RPMI7951 (cell line): ENCODE results near the gene MDK. TPM values are rescaled to one million over a fixed set of nuclear protein-coding genes. Genes with fewer than 3 reads are reported as not detected.
A peak's percentile ranks its signal among the peaks of the same experiment; 100 is the strongest.
"Not testable (repeated sequence)": the region's sequence is repeated elsewhere in the genome, so short reads cannot be mapped to it uniquely, and the experiment has no call there.

Source experiments
- DNase-seq: peaks from one replicate; pipeline ENCODE4 v3.0.0-alpha.2; 2012; ENCODE audit warnings: low read depth
- total RNA-seq: library from RNA; depleted of rRNA; stranded (reverse); fragments of >200 nt; shearing (Covaris generic); gene quantifications from 2 replicates; pipeline ENCODE4 v1.2.3, GENCODE V29; 2014

MDK gene
- total RNA-seq, 1 experiment from 2014 or later, result 19.9 TPM

DNA sequence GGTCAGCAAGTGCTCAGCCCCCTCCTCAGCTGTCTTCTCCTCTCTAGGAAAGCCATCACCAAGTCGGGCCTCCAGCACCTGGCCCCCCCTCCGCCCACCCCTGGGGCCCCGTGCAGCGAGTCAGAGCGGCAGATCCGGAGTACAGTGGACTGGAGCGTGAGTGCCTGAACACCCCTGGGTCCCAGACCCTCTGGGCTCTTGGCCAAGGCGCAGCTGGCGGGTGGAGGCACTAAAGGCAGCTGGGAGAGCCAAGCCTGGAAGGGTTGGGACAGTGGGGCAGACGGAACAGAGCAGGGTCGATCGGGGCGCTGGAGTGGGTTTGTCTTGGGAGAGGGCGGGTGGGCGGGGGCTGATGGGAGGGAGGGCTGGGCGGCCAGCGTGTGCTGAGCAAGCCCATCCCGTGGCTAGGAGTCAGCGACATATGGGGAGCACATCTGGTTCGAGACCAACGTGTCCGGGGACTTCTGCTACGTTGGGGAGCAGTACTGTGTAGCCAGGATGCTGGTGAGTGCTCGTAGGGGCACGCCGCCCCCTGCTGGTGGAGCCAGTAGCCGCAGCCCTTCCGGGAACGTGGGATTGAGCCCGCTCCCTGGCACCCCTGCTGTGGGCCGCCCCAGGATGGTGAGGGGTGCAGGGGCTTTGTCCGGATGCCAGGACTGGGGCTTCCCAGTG is 14.1 kb upstream of the MDK start:
- peak; percentile 51 for DNase-seq

DNA sequence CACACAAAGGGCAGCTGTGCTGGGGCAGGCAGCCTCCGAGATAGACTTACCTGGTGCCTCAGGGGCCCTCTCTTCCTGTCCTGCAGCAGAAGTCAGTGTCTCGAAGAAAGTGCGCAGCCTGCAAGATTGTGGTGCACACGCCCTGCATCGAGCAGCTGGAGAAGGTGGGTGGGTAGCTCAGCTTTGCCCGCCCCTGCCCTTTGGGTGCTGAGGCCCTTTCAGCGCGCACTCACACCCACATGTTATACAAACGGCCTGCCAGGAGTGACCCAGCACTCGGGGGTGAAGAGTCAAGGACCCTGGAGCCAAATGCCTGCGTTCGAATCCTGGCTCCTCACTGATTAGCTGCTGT is 13.6 kb upstream of the MDK start:
- no peak for DNase-seq

DNA sequence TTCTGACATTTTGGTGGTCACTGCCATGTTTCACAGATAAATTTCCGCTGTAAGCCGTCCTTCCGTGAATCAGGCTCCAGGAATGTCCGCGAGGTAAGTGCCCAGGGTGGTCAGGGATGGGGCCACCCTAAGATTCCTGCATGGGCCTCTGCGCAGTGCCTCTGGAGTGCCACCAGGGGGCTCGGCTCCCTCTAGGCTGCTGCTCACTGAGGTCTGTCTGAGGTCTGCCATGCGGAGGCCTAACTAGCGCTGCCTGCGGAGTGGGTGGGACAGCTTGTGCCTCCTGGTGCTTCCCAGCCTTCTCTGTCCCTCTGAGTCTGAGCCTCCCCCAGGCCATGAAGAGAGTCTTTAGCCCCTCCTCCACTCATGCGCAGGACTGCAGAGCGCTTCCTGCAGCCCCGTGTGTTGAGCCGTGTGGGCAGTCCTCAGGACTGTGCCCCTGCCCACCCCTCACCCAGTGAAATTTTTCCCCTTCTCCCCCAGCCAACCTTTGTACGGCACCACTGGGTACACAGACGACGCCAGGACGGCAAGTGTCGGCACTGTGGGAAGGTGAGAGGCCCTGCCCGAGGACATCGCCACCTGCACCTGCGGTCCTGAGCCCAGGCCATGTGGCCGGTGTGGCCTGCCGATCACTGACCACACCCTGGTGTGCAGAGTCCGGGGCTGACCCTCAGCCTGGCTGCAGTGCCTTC is 11.9 kb upstream of the MDK start:
- peak; percentile 52 for DNase-seq

DNA sequence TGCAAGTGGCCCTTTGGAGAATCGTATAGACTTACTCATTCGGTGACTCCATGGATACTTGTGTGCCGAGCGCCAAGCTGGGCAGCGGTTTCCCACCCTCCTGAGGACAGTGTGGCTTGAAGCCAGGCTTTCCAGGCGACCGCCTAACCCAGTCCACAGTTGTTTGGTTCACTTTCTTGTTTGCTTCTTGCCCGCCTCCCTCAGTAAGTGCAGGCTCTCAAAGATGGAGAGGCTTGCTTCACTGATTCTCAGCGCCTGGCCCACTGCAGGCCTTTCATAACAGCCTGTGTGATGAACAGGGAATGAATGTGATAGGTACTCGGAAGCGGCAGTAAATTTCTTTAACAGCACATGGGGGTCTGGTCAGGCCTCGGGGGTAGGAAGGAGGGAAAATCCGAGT is 11.2 kb upstream of the MDK start:
- DNase-seq, result no peak

DNA sequence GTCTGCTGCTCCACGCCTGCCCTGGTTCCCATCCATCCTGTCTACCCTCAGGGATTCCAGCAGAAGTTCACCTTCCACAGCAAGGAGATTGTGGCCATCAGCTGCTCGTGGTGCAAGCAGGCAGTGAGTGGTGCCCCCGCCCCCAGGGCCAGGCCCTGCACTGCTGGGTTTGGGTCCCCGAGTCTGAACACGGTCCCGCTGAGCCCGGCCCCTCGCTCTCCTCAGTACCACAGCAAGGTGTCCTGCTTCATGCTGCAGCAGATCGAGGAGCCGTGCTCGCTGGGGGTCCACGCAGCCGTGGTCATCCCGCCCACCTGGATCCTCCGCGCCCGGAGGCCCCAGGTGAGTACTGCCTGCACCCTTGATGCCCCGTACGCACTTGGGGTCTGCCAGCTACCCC is 10.2 kb upstream of the MDK start:
- not testable (repeated sequence) for DNase-seq

DNA sequence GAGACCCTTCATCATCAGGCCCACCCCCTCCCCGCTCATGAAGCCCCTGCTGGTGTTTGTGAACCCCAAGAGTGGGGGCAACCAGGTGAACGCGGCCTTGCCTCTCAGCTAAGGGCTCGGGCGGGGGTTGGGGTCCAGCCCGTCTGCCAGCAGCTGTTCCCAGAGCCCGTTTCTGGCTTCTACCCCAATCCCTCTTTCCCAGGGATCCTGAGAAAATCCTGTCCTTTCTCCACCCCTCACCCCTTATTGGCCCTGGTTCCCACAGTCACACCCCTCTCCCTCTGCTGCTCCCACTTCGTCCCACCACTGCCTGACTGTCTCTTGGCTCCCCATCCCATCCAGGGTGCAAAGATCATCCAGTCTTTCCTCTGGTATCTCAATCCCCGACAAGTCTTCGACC is 9.4 kb upstream of the MDK start:
- DNase-seq, result no peak

DNA sequence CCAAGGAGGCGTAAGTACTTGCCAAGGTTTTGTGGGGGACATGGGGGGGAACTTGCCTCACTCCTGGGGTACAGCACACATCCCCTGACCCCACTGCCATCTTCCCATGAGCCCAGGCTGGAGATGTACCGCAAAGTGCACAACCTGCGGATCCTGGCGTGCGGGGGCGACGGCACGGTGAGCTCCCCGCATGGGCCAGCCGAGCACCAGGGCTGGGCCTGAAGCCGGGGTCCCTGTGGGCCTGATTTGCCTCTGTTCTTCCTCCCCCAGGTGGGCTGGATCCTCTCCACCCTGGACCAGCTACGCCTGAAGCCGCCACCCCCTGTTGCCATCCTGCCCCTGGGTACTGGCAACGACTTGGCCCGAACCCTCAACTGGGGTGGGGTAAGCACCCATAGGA is 9.0 kb upstream of the MDK start:
- not testable (repeated sequence) for DNase-seq

DNA sequence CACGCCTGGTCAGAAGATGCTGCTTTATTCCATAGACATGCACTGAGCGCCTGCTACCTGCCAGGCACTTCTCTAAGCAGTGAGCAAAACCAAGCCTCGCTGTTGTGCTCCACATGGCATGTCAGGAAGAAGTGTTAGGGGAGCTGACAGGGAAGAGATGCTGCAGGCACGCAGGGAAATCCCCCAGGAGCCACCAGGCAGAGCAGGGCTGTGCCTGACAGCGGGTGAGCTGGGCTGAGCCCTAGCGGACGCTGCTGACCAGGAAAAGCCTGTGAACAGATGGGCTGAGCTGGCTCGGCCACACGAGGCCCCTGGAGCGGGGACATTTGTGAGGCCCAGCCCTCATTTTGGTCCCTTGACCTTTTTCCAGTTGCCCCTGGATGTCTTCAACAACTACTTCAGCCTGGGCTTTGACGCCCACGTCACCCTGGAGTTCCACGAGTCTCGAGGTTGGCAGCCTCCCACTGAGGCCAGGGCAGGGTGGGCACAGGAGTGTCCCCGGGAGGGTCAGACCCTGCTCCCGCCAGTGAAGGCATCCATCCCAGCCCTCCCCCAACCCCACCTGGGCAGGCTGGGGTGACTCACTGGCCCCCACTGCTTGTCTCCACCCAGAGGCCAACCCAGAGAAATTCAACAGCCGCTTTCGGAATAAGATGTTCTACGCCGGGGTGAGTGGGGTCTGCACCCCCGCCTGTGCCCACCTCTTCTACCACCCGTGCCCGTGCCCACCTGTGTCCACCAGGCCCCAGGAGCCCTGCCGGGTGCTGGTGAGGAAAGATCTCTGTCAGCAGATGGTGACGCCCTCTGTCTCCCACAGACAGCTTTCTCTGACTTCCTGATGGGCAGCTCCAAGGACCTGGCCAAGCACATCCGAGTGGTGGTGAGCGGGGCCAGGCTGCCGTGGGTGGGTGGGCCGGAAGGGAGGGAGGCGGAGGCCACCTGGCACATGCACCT is 7.4 kb upstream of the MDK start:
- DNase-seq, result no peak

DNA sequence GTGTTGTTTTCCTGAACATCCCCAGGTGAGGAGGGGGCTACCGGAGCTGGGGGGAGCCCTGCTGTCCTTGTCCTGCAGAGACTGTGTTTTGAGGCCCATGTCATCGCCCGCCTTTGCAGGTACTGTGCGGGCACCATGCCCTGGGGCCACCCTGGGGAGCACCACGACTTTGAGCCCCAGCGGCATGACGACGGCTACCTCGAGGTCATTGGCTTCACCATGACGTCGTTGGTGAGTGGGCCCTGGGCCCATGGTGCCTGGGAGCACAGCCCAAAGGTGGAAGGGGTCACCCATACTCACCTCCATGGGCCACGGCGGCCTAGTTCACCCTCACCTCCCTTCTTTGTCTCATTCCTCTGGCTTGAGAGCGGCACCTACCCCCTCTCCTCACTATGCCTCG is 6.7 kb upstream of the MDK start:
- DNase-seq, result no peak

DNA sequence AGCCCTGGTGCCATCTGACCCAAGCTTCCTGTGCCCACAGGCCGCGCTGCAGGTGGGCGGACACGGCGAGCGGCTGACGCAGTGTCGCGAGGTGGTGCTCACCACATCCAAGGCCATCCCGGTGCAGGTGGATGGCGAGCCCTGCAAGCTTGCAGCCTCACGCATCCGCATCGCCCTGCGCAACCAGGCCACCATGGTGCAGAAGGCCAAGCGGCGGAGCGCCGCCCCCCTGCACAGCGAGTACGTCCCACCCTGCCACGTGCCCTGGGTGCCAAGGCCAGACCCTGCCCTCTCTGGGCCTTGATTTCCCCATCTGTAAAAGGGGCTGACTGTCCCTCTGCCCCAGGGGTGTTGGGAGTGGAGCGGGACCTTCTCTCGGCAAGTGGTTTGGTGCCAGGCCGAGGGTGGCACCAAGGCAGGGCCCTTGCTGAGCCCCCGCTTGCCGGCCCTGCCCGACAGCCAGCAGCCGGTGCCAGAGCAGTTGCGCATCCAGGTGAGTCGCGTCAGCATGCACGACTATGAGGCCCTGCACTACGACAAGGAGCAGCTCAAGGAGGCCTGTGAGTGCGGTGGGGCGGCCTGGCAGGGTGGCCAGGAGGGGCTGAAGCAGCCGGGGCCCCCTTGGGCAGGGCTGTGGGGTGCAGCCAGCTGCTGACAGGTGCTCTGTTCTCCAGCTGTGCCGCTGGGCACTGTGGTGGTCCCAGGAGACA is 5.9 kb upstream of the MDK start:
- DNase-seq, result no peak

DNA sequence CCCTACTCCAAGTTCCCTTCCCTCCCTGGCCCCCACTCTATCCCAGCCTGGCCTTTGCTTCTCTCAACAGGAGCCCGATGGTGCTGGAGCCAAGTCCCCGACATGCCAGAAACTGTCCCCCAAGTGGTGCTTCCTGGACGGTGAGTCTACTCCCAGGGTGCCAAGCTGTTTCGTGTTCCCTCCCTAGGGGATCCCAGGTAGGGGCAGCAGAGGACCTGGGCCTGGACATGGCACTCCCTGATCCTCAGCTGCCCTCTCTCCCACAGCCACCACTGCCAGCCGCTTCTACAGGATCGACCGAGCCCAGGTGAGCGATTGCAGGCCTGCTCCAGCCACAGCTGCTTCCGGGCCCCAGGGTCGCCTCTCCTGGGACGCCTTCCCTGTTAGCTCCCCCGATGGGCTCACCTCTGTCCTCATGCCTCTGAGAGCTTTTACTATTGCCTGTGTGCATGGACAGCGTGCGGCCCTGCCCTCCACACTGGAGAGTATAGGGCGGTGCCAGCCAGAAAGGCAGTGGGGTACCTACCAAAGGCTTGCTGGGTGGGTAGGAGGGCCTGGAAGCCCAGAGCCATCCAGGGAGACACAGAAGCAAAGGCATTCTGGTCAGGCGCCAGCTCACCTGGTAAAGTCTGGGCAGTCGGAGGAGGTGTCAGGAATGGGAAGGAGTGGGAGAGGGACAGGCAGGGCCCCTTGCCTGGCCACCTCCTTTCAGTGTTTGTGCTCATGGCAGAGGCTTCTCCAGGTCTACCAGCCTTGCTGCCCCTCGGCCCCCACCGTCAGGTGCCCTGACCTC is 5.0 kb upstream of the MDK start:
- DNase-seq, result no peak

DNA sequence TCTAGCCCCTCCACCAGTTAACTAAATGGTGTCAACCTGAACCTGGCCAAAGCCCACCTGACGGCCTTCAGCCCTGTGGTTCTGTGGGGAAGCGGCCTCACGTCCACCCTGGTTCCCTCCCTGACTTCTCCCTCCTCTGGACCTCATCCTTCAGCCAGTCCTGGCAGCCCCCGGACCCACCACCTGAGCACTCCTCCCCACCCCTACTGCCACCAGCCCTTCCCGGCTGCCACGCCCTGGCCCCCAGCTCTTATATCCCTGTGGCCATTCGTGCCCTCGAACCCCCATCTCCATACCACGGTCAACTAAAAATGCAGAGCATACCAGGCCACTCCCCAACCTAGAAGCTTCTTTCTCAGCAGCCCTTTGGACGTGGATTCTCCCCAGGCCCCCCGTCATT is 4.2 kb upstream of the MDK start:
- DNase-seq, result no peak

DNA sequence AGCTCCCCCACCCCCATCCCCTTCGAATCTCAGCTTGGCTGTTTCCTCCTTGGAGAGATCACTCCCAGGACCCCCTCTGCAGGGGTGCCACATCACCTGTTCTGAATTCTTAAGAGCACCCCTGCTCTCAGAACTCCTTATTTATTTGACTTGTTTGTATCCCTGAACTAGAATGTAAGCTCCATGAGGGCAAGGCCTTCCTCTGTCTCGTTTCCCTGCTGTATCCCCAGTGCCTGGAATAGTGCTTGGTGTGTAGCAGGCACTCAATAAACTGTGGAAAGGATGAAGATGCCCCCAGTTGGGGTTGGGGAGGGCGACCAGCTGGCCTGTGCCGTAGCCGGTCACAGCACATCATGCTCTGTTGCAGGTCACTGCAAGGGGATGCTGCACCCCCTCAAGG is 3.6 kb upstream of the MDK start:
- DNase-seq, result no peak

DNA sequence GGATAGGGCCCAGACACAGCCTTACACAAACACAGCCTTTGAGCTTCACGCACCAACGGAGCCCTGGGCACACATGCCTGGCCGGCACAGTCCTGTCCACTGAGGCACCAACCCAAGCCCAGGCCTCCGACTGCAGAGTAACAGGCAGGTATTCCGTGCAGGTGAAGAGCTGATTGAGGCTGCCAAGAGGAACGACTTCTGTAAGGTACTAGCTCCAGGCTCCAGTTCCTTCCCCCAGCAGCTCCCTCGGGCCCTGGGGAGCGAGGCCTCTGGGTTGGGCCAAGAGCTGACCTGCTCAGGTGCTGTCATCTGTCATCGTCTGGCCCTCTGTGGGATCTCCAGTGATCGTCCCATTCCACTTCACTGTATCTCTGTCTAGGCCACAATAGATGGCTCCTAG is 3.2 kb upstream of the MDK start:
- DNase-seq, result no peak

DNA sequence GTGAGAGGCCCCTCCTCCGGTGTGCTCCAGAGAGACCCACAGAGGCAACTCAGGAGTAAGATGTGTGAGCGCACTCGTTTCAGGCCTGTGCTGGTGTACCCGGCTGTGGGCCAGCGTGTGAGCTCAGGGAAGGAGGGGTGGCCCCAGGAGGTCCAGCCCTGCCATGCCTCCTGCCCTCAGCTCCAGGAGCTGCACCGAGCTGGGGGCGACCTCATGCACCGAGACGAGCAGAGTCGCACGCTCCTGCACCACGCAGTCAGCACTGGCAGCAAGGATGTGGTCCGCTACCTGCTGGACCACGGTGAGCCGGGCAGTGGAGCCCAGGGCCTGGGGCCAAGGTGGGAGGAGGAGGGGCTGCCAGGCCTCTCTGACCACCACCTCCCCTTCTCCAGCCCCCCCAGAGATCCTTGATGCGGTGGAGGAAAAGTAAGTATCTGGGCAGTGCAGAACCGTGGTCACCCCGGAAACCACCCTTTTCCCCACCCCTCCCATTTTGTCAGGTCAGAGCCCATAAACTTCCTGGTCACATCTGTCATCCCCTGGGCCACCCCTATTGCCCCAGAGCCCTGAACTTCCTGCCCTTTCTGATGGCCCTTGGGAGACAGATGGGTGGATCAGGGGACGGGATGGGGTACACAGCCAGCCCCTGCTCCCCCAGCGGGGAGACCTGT is 2.5 kb upstream of the MDK start:
- DNase-seq, result no peak

DNA sequence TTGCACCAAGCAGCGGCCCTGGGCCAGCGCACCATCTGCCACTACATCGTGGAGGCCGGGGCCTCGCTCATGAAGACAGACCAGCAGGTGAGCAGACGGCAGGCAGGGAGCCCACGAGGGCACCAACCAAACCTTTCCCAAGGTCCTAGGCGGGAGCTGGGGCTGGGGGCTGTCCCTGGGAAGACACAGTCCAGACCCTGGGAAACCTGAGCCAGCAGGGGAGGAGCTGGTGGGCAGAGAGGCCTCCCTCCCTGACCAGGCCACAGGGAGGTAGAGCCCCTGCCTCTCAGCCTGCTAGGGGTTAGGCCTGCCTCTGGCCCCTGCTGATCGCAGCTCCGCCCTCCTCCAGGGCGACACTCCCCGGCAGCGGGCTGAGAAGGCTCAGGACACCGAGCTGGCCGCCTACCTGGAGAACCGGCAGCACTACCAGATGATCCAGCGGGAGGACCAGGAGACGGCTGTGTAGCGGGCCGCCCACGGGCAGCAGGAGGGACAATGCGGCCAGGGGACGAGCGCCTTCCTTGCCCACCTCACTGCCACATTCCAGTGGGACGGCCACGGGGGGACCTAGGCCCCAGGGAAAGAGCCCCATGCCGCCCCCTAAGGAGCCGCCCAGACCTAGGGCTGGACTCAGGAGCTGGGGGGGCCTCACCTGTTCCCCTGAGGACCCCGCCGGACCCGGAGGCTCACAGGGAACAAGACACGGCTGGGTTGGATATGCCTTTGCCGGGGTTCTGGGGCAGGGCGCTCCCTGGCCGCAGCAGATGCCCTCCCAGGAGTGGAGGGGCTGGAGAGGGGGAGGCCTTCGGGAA is 1.8 kb upstream of the MDK start:
- DNase-seq, result not testable (repeated sequence)

DNA sequence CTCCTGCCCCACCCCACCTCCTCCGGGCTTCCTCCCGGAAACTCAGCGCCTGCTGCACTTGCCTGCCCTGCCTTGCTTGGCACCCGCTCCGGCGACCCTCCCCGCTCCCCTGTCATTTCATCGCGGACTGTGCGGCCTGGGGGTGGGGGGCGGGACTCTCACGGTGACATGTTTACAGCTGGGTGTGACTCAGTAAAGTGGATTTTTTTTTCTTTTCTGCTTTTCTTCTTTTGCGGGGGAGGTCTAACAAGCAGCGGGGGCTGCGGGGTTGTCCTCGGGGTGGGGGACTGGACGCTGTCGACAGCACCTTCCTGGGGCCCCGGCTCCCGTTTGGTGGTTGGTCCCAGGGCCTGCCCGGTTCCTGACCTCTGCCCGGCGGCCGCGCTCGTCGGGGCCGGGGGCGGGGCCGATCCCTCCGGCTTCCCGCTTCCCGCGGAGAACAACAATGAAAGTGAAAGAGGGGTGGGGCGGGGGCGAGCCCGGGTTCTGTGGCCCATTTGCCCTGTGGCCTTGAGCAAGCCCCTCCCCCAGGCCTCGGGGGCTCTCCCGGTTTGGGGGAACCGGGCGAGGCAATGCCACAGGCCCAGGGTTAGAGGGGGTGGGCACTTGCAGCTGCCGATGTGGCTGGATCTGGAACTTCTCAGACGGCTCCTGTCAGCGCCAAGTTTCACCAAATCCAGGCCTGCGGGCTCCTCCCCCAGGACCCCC is 975 bp upstream of the MDK start:
- DNase-seq, result peak; percentile 32

DNA sequence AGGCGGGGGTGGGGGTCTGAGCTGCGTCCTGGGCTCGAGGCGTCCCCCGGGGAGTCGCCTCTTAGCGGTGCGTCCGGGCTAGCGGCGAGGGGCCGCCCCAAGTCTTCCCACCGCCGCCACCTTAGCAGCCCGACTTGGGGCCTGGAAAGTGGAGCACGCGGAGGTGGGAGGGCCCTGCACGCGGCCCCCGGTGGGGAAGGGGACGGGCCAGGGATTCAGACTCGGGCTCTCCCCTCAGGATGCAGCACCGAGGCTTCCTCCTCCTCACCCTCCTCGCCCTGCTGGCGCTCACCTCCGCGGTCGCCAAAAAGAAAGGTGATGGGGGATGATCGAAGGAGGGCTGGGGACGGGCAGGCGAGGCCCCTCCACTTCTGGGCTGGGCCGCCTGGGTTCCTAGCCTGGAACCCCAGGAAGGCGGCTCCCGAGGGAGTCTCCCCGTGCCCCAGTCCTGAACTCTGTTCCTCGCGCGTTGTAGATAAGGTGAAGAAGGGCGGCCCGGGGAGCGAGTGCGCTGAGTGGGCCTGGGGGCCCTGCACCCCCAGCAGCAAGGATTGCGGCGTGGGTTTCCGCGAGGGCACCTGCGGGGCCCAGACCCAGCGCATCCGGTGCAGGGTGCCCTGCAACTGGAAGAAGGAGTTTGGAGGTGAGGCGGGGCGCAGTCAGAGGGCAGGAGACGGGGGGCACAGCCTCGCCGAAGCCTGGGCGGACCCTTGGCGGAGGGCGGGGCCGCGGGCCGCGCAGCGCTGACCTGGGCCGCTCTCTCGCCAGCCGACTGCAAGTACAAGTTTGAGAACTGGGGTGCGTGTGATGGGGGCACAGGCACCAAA is 563 bp downstream of the MDK start:
- DNase-seq, result no peak
